ENCODE measurements around the gene ALDH1L1.

GRCh38 chr3:126128504-126129397 lies 51.6 kb downstream of the ALDH1L1 start:
- TF ChIP-seq CTCF (IDR thresholded peaks at IDR 0.05) (no peak), POLR2A (IDR thresholded peaks at IDR 0.05) (no peak)
